Effector memory CD8-positive, alpha-beta T cell (primary cell): ENCODE measurements around the gene STUB1.

ENCODE experiments used
- ATAC-seq: fragments of 150-1000 bp; cut with Tn5 transposase; replicated peaks from 2 replicates; pipeline ENCODE4 v1.10.0; 2021; ENCODE audit warnings: mild to moderate bottlenecking, moderate library complexity
- DNase-seq, 3 experiments: peaks; one replicate each; pipeline ENCODE4 v3.0.0; 2021
- H3K27ac Mint-ChIP-seq, 2 donors: one replicate each; pipeline ENCODE4 v1.8.0; 2022; ENCODE audit warnings: mild to moderate bottlenecking in 2 of 2, mixed read lengths in 2 of 2, moderate library complexity in 2 of 2
- H3K27me3 Mint-ChIP-seq, 2 donors: one replicate each; pipeline ENCODE4 v1.8.0; 2022; ENCODE audit warnings: mixed read lengths in 2 of 2
- H3K36me3 Mint-ChIP-seq: one replicate; pipeline ENCODE4 v1.8.0; 2022; ENCODE audit warnings: mild to moderate bottlenecking, moderate library complexity, mixed read lengths; ENCODE audit not compliant: insufficient read depth
- H3K4me1 Mint-ChIP-seq, 2 donors: one replicate each; pipeline ENCODE4 v1.8.0; 2022; ENCODE audit warnings: low read depth in 2 of 2, mixed read lengths in 2 of 2
- H3K4me3 Mint-ChIP-seq, 2 donors: one replicate each; pipeline ENCODE4 v1.8.0; 2022; ENCODE audit warnings: mild to moderate bottlenecking in 2 of 2, mixed read lengths in 2 of 2, moderate library complexity in 2 of 2
- H3K9me3 Mint-ChIP-seq, 2 donors: one replicate each; pipeline ENCODE4 v1.8.0; 2022; ENCODE audit warnings: mixed read lengths in 2 of 2

Gene STUB1

GRCh38 chr16:714079-714478 lies 33.9 kb downstream of the STUB1 start:
- peaks cover 2% of the 10 kb centered on the region for H3K36me3 Mint-ChIP-seq
- peaks cover 6 to 8% of the 10 kb centered on the region in 2 donors for H3K4me1 Mint-ChIP-seq
- H3K4me3 Mint-ChIP-seq: peak overlapping the region in 1 of 2 donors; percentile 3
- H3K27me3 Mint-ChIP-seq: peaks cover 7 to 32% of the 10 kb centered on the region in 2 donors
- no peaks in the 10 kb centered on the region for H3K9me3 Mint-ChIP-seq
- ATAC-seq: no peak
- no peak for DNase-seq
- no peak overlapping the region for H3K27ac Mint-ChIP-seq

GRCh38 chr16:714558-715476 lies 34.6 kb downstream of the STUB1 start, which contains the start of gene METRN:
TSS of gene METRN (plus strand) at chr16:715118. CDS start at chr16:715290, 172 bp downstream.
- peaks cover 2% of the 10 kb centered on the region for H3K36me3 Mint-ChIP-seq
- peak; percentile 89 for ATAC-seq
- H3K9me3 Mint-ChIP-seq: no peaks in the 10 kb centered on the region

GRCh38 chr16:715477-716199 lies 35.4 kb downstream of the STUB1 start:
- H3K27ac Mint-ChIP-seq: no peak overlapping the region
- H3K4me3 Mint-ChIP-seq: peak overlapping the region; percentile 56 to 65
- H3K36me3 Mint-ChIP-seq: peaks cover 9% of the 10 kb centered on the region
- ATAC-seq: peak; percentile 14
- H3K27me3 Mint-ChIP-seq: peaks cover 0 to 16% of the 10 kb centered on the region in 2 donors
- no peak for DNase-seq
- peaks cover 15 to 16% of the 10 kb centered on the region in 2 donors for H3K4me1 Mint-ChIP-seq
- H3K9me3 Mint-ChIP-seq: no peaks in the 10 kb centered on the region

More at GRCh38 chr16:714558-715476, 34.6 kb downstream of the STUB1 start, which contains the start of gene METRN:
- Mint-ChIP-seq H3K4me3 (peak within 1 kb of the TSS; percentile 56 to 65), H3K27me3 (peaks cover 0 to 24% of the 10 kb centered on the region in 2 donors), H3K4me1 (peaks cover 10 to 11% of the 10 kb centered on the region in 2 donors), H3K27ac (no peak within 1 kb of the TSS)
- DNase-seq: peak; percentile 86 to 89 (median 88)

GRCh38 chr16:716200-716568 lies 36.0 kb downstream of the STUB1 start:
- H3K9me3 Mint-ChIP-seq: no peaks in the 10 kb centered on the region
- peaks cover 10% of the 10 kb centered on the region for H3K36me3 Mint-ChIP-seq
- H3K27me3 Mint-ChIP-seq: peaks cover 0 to 11% of the 10 kb centered on the region in 2 donors
- H3K4me1 Mint-ChIP-seq: peaks cover 15 to 16% of the 10 kb centered on the region in 2 donors
- ATAC-seq: no peak
- H3K27ac Mint-ChIP-seq: no peak overlapping the region
- no peak for DNase-seq
- peak overlapping the region; percentile 56 to 65 for H3K4me3 Mint-ChIP-seq

GRCh38 chr16:716768-717325 lies 36.6 kb downstream of the STUB1 start:
- peaks cover 15 to 17% of the 10 kb centered on the region in 2 donors for H3K4me1 Mint-ChIP-seq
- H3K27me3 Mint-ChIP-seq: peaks cover 0 to 8% of the 10 kb centered on the region in 2 donors
- ATAC-seq (no peak), DNase-seq (no peak)
- H3K9me3 Mint-ChIP-seq: no peaks in the 10 kb centered on the region
- H3K36me3 Mint-ChIP-seq: peaks cover 13% of the 10 kb centered on the region
- H3K27ac Mint-ChIP-seq: no peak overlapping the region
- peak overlapping the region; percentile 56 to 65 for H3K4me3 Mint-ChIP-seq

- DNase-seq (no peak), ATAC-seq (no peak)
- Mint-ChIP-seq H3K9me3 (no peaks in the 10 kb centered on the region), H3K4me1 (peaks cover 17 to 19% of the 10 kb centered on the region in 2 donors), H3K27me3 (peaks cover 0 to 8% of the 10 kb centered on the region in 2 donors), H3K27ac (no peak overlapping the region), H3K36me3 (peaks cover 17% of the 10 kb centered on the region), H3K4me3 (no peak overlapping the region)
These were observed 37.4 kb downstream of the STUB1 start for GRCh38 chr16:717450-718245.

- Mint-ChIP-seq H3K27me3 (peaks cover 0 to 8% of the 10 kb centered on the region in 2 donors), H3K9me3 (no peaks in the 10 kb centered on the region), H3K4me1 (peaks cover 18 to 19% of the 10 kb centered on the region in 2 donors), H3K27ac (no peak overlapping the region), H3K36me3 (peaks cover 17% of the 10 kb centered on the region), H3K4me3 (no peak overlapping the region)
- DNase-seq (no peak), ATAC-seq (no peak)
These were observed 38.2 kb downstream of the STUB1 start for GRCh38 chr16:718389-718788.

- Mint-ChIP-seq H3K36me3 (peaks cover 15% of the 10 kb centered on the region), H3K9me3 (no peaks in the 10 kb centered on the region), H3K27ac (peak overlapping the region in 1 of 2 donors; percentile 68), H3K4me1 (peaks cover 18 to 19% of the 10 kb centered on the region in 2 donors), H3K4me3 (peak overlapping the region; percentile 84 to 85), H3K27me3 (peaks cover 0 to 8% of the 10 kb centered on the region in 2 donors)
- ATAC-seq: no peak
- no peak for DNase-seq
These were observed 38.7 kb downstream of the STUB1 start for GRCh38 chr16:718922-719321.

GRCh38 chr16:719815-720446 lies 39.7 kb downstream of the STUB1 start:
- no peaks in the 10 kb centered on the region for H3K9me3 Mint-ChIP-seq
- peak overlapping the region; percentile 69 to 71 for H3K27ac Mint-ChIP-seq
- no peak for DNase-seq
- peak overlapping the region; percentile 84 to 85 for H3K4me3 Mint-ChIP-seq
- peaks cover 18% of the 10 kb centered on the region for H3K36me3 Mint-ChIP-seq
- no peak for ATAC-seq
- peaks cover 0 to 8% of the 10 kb centered on the region in 2 donors for H3K27me3 Mint-ChIP-seq
- H3K4me1 Mint-ChIP-seq: peaks cover 18 to 19% of the 10 kb centered on the region in 2 donors

- no peak for DNase-seq
- H3K9me3 Mint-ChIP-seq: no peaks in the 10 kb centered on the region
- H3K4me1 Mint-ChIP-seq: peaks cover 19 to 22% of the 10 kb centered on the region in 2 donors
- peak; percentile 5 for ATAC-seq
- H3K27me3 Mint-ChIP-seq: peaks cover 0 to 8% of the 10 kb centered on the region in 2 donors
- H3K4me3 Mint-ChIP-seq: peak overlapping the region; percentile 84 to 85
- peaks cover 18% of the 10 kb centered on the region for H3K36me3 Mint-ChIP-seq
- peak overlapping the region; percentile 69 to 71 for H3K27ac Mint-ChIP-seq
These were observed 40.3 kb downstream of the STUB1 start for GRCh38 chr16:720447-720989.

GRCh38 chr16:720990-721764 lies 41.0 kb downstream of the STUB1 start, which contains the start of gene ANTKMT:
TSS of gene ANTKMT (plus strand) at chr16:721146. CDS start at chr16:721275, 129 bp downstream.
- peaks cover 18% of the 10 kb centered on the region for H3K36me3 Mint-ChIP-seq
- H3K27me3 Mint-ChIP-seq: peaks cover 0 to 5% of the 10 kb centered on the region in 2 donors
- peaks cover 19 to 22% of the 10 kb centered on the region in 2 donors for H3K4me1 Mint-ChIP-seq
- ATAC-seq: peak; percentile 75
- peak within 1 kb of the TSS; percentile 84 to 85 for H3K4me3 Mint-ChIP-seq
- no peaks in the 10 kb centered on the region for H3K9me3 Mint-ChIP-seq
- DNase-seq: peak; percentile 67 to 79 (median 73)
- H3K27ac Mint-ChIP-seq: peak within 1 kb of the TSS; percentile 69 to 83
